ENCODE results near the gene ZNF667.

GRCh38 chr19:56400485-56400884, 76.7 kb downstream of the ZNF667 start:
- TF ChIP-seq CTCF (IDR thresholded peaks at IDR 0.05) (no peak), POLR2A (IDR thresholded peaks at IDR 0.05) (no peak)

Data from uterus (tissue), 2 donors.